ENCODE results near the gene CPSF2. TPM values are rescaled to one million over a fixed set of nuclear protein-coding genes. Genes with fewer than 3 reads are reported as not detected.

CPSF2 gene
- total RNA-seq, 1 experiment from 2014 or later = 51.5 TPM

- no peak for TF ChIP-seq EZH2phosphoT487 (IDR thresholded peaks at IDR 0.05; ENCODE audit: borderline replicate concordance, low read length)
- TF ChIP-seq, protein P1, sequence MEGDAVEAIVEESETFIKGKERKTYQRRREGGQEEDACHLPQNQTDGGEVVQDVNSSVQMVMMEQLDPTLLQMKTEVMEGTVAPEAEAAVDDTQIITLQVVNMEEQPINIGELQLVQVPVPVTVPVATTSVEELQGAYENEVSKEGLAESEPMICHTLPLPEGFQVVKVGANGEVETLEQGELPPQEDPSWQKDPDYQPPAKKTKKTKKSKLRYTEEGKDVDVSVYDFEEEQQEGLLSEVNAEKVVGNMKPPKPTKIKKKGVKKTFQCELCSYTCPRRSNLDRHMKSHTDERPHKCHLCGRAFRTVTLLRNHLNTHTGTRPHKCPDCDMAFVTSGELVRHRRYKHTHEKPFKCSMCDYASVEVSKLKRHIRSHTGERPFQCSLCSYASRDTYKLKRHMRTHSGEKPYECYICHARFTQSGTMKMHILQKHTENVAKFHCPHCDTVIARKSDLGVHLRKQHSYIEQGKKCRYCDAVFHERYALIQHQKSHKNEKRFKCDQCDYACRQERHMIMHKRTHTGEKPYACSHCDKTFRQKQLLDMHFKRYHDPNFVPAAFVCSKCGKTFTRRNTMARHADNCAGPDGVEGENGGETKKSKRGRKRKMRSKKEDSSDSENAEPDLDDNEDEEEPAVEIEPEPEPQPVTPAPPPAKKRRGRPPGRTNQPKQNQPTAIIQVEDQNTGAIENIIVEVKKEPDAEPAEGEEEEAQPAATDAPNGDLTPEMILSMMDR (conservative IDR thresholded peaks at IDR 0.05; ENCODE audit: low read depth, low read length) = no peak
- TF ChIP-seq EZH2 (IDR thresholded peaks at IDR 0.05; ENCODE audit: low read length, unreplicated experiment) = no peak
- H4K20me1 ChIP-seq (ENCODE audit: low read length) = no peaks in the 10 kb centered on the region
- no peak overlapping the region for H2AFZ ChIP-seq (ENCODE audit: low read length)
- H3K4me2 ChIP-seq (ENCODE audit: low read length) = no peak overlapping the region
- no peak for DNase-seq
- no peak overlapping the region for H3K9ac ChIP-seq (ENCODE audit: low read length)
- intact Hi-C loops (cut with micrococcal nuclease) = no loop called here
- CTCF ChIA-PET = no interaction called here
- H3K27me3 ChIP-seq (ENCODE audit: low read length) = peaks cover 11% of the 10 kb centered on the region; the same call in 1 of the 2 replicates
- no peaks in the 10 kb centered on the region for H3F3A ChIP-seq (ENCODE audit: low read length, unreplicated experiment)
- no TSS peak for BruUV-seq (replicated peaks)
- H3K79me2 ChIP-seq (ENCODE audit: low read length) = no peaks in the 10 kb centered on the region
- no peaks in the 10 kb centered on the region for H3K36me3 ChIP-seq (ENCODE audit: low read depth, low read length)
- ATAC-seq = no peak
- no peaks in the 10 kb centered on the region for H3K9me3 ChIP-seq (ENCODE audit: low read length)
- H3K4me1 ChIP-seq (ENCODE audit: insufficient read depth, low read length) = no peaks in the 10 kb centered on the region
- POLR2A ChIA-PET (ENCODE audit: unreplicated experiment) = no interaction called here
- no peak overlapping the region for H3K4me3 ChIP-seq (ENCODE audit: low read length)
- no peak overlapping the region for H3K27ac ChIP-seq (ENCODE audit: low read length)
- no peaks in the 10 kb centered on the region for H3K9me2 ChIP-seq (replicated peaks; ENCODE audit: low read length)
Observed at GRCh38 chr14:92198804-92199203, 77.0 kb downstream of the CPSF2 start.

DNA sequence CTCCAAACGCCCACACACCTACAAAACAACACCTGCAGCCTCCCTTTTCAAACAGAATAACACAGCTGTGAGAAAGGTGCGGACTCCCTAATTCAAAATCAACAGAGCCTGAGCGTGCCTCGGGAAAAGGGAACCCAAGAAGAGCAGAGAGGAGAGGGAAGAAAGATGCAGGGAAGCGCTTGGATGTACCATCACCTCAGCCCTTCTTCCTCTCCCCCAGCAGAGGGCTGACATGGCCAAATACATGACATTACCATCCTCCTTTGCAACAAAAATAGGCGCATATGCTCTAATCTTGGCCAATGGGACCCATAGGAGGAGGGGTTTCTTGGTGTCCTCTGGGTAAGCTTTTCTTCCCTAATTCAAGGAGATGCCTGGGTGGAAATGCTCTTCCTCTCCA lies 78.0 kb downstream of the CPSF2 start:
- CTCF ChIA-PET = no interaction called here
- Histone ChIP-seq H3K4me1 (ENCODE audit: insufficient read depth, low read length) (no peaks in the 10 kb centered on the region), H2AFZ (ENCODE audit: low read length) (no peak overlapping the region), H3K9me2 (replicated peaks; ENCODE audit: low read length) (no peaks in the 10 kb centered on the region), H3K36me3 (ENCODE audit: low read depth, low read length) (no peaks in the 10 kb centered on the region), H3K79me2 (ENCODE audit: low read length) (no peaks in the 10 kb centered on the region), H4K20me1 (ENCODE audit: low read length) (no peaks in the 10 kb centered on the region), H3K4me2 (ENCODE audit: low read length) (no peak overlapping the region), H3K9me3 (ENCODE audit: low read length) (no peaks in the 10 kb centered on the region), H3K9ac (ENCODE audit: low read length) (no peak overlapping the region), H3K27me3 (ENCODE audit: low read length) (peaks cover 12% of the 10 kb centered on the region; the same call in 1 of the 2 replicates), H3K4me3 (ENCODE audit: low read length) (no peak overlapping the region), H3F3A (ENCODE audit: low read length, unreplicated experiment) (no peaks in the 10 kb centered on the region), H3K27ac (ENCODE audit: low read length) (no peak overlapping the region)
- BruUV-seq (replicated peaks) = no TSS peak
- no peak for TF ChIP-seq EZH2phosphoT487 (IDR thresholded peaks at IDR 0.05; ENCODE audit: borderline replicate concordance, low read length)
- TF ChIP-seq, protein P1 (conservative IDR thresholded peaks at IDR 0.05; ENCODE audit: low read depth, low read length) = no peak
- TF ChIP-seq EZH2 (IDR thresholded peaks at IDR 0.05; ENCODE audit: low read length, unreplicated experiment) = no peak
- DNase-seq = no peak
- POLR2A ChIA-PET (ENCODE audit: unreplicated experiment) = no interaction called here
- intact Hi-C loops (cut with micrococcal nuclease) = no loop called here
- no peak for ATAC-seq

DNA sequence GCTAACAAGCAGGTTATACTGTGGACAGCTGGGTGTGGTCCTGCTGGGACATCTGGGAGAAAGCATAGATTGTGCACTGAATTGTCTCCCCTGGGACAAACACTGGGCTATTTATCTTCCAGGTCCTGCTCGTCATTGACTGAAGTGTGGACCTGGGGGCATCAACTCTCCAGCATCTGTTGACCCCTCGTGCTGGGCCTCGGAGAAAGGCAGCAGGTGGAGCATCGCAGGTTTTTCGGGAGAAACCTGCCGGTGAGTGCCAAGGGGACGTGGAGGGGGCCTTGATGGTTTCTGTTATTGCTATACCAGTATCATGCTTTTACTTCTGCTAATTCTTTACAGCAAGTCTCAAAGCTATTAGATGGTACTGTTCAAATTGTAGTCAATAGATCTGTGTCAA lies 81.3 kb downstream of the CPSF2 start:
- H2AFZ ChIP-seq (ENCODE audit: low read length) = no peak overlapping the region
- H3K4me3 ChIP-seq (ENCODE audit: low read length) = no peak overlapping the region
- DNase-seq (no peak), ATAC-seq (no peak)
- H3K4me1 ChIP-seq (ENCODE audit: insufficient read depth, low read length) = no peaks in the 10 kb centered on the region
- intact Hi-C loops (cut with micrococcal nuclease) = no loop called here
- no peak overlapping the region for H3K9ac ChIP-seq (ENCODE audit: low read length)
- no peaks in the 10 kb centered on the region for H3K9me2 ChIP-seq (replicated peaks; ENCODE audit: low read length)
- H3K4me2 ChIP-seq (ENCODE audit: low read length) = no peak overlapping the region
- H4K20me1 ChIP-seq (ENCODE audit: low read length) = no peaks in the 10 kb centered on the region
- ChIA-PET POLR2A (ENCODE audit: unreplicated experiment) (no interaction called here), CTCF (no interaction called here)
- peaks cover 20% of the 10 kb centered on the region; the same call in 1 of the 2 replicates for H3K27me3 ChIP-seq (ENCODE audit: low read length)
- TF ChIP-seq EZH2phosphoT487 (IDR thresholded peaks at IDR 0.05; ENCODE audit: borderline replicate concordance, low read length) (no peak), EZH2 (IDR thresholded peaks at IDR 0.05; ENCODE audit: low read length, unreplicated experiment) (no peak)
- TF ChIP-seq, protein P1 (conservative IDR thresholded peaks at IDR 0.05; ENCODE audit: low read depth, low read length) = no peak
- no peak overlapping the region for H3K27ac ChIP-seq (ENCODE audit: low read length)
- no peaks in the 10 kb centered on the region for H3F3A ChIP-seq (ENCODE audit: low read length, unreplicated experiment)
- no peaks in the 10 kb centered on the region for H3K9me3 ChIP-seq (ENCODE audit: low read length)
- no peaks in the 10 kb centered on the region for H3K36me3 ChIP-seq (ENCODE audit: low read depth, low read length)
- no peaks in the 10 kb centered on the region for H3K79me2 ChIP-seq (ENCODE audit: low read length)
- no TSS peak for BruUV-seq (replicated peaks)
